ENCODE results near the gene MND1. TPM values are rescaled to one million over a fixed set of nuclear protein-coding genes. Genes with fewer than 3 reads are reported as not detected.

The MND1 gene
- total and polyA plus RNA-seq, 12 donors = 0.36 to 9.5 (median 0.53) TPM; not detected in 3

GRCh38 chr4:153439831-153440230 lies 95.3 kb downstream of the MND1 start:
- Histone ChIP-seq H3K36me3 (replicated peaks in 1 of 2) (no peaks in the 10 kb centered on the region), H3K27ac (no peak overlapping the region), H3K27me3 (no peaks in the 10 kb centered on the region), H3K4me1 (replicated peaks in 1 of 2) (no peaks in the 10 kb centered on the region), H3K9me3 (replicated peaks in 1 of 3) (no peaks in the 10 kb centered on the region), H3K4me3 (no peak overlapping the region)
- no peak for DNase-seq
- WGBS, 4 donors = 81 to 92% (median 88%) methylated on average over 9 of the region's 9 CpGs
- TF ChIP-seq CTCF (IDR thresholded peaks at IDR 0.05) (no peak), POLR2A (IDR thresholded peaks at IDR 0.05) (no peak)
- intact Hi-C loops (cut with DNase I) = loop anchor here in 1 of 2 donors (10.0 kb wide), 1 partner anchor 95 kb away; the partner anchor contains the start of gene MND1

GRCh38 chr4:153440475-153440874 lies 96.0 kb downstream of the MND1 start:
- 74 to 85% (median 83%) methylated on average over 6 of the region's 6 CpGs for WGBS, 4 donors
- DNase-seq = no peak
- no peaks in the 10 kb centered on the region for H3K4me1 ChIP-seq (replicated peaks in 1 of 2)
- no peak for TF ChIP-seq CTCF (IDR thresholded peaks at IDR 0.05)
- no peak overlapping the region for H3K4me3 ChIP-seq
- no peak overlapping the region for H3K27ac ChIP-seq
- intact Hi-C loops (cut with DNase I) = no loop called here
- H3K36me3 ChIP-seq (replicated peaks in 1 of 2) = no peaks in the 10 kb centered on the region
- H3K9me3 ChIP-seq (replicated peaks in 1 of 3) = no peaks in the 10 kb centered on the region
- H3K27me3 ChIP-seq = no peaks in the 10 kb centered on the region

DNA sequence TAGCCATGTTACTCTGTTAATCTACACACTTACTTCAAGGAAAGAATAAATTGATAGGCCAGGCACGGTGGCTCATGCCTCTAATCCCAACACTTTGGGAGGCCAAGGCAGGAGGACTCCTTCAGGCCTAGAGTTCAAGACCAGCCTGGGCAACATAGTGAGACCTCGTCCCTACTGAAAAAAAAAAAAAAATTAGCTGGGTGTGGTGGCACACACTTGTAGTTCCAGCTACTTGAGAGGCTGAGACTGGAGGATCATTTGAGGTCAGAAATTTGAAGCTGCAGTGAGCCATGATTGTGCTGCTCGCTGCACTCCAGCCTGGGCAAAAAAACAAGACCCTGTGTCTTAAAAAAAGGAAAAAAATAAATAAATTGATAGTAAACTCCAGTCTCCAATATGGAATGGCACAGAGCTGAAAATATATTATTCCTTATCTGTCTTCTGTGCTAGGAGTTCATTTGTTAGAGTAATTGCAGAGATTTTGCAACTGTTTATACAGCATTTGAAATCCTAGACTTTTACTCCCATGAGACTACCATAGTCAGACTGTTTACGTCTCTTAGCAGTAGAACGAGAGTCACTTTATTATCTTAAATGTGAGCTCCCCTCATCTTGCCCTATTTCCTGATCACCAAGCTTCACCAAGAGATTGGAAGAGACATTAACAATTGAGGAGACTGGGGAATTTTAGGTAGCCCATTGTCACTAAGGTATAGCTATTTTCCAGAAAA lies 102.9 kb downstream of the MND1 start:
- 75 to 82% (median 82%) methylated on average over 5 of the region's 5 CpGs for WGBS, 4 donors
- Histone ChIP-seq H3K36me3 (replicated peaks in 1 of 2) (no peaks in the 10 kb centered on the region), H3K27ac (no peak overlapping the region), H3K4me3 (no peak overlapping the region), H3K9me3 (replicated peaks in 1 of 3) (no peaks in the 10 kb centered on the region), H3K4me1 (replicated peaks in 1 of 2) (no peaks in the 10 kb centered on the region), H3K27me3 (no peaks in the 10 kb centered on the region)
- intact Hi-C loops (cut with DNase I) = no loop called here
- DNase-seq = no peak
- TF ChIP-seq CTCF (IDR thresholded peaks at IDR 0.05) (no peak), POLR2A (IDR thresholded peaks at IDR 0.05) (no peak)

- Histone ChIP-seq H3K27ac (no peak overlapping the region), H3K27me3 (no peaks in the 10 kb centered on the region), H3K9me3 (replicated peaks in 1 of 3) (no peaks in the 10 kb centered on the region), H3K4me3 (no peak overlapping the region), H3K4me1 (replicated peaks in 1 of 2) (no peaks in the 10 kb centered on the region), H3K36me3 (replicated peaks in 1 of 2) (no peaks in the 10 kb centered on the region)
- no peak for DNase-seq
- 49 to 52% (median 51%) methylated on average over 10 of the region's 10 CpGs for WGBS, 4 donors
- TF ChIP-seq CTCF (IDR thresholded peaks at IDR 0.05) = no peak
- TF ChIP-seq POLR2A (IDR thresholded peaks at IDR 0.05) = no peak
- intact Hi-C loops (cut with DNase I) = no loop called here
Measured at GRCh38 chr4:153448003-153448731, 103.7 kb downstream of the MND1 start.
